CD14-positive monocyte (primary cell): ENCODE measurements around the gene STX4. TPM values are rescaled to one million over a fixed set of nuclear protein-coding genes. Genes with fewer than 3 reads are reported as not detected.

Experiments used
- DNase-seq, 3 donors: peaks; one replicate each; pipeline ENCODE4 v3.0.0-alpha.2; 2011 to 2022
- H2AFZ ChIP-seq: 2 replicates; pipeline ENCODE4 v1.6.0; 2012; ENCODE audit warnings: mild to moderate bottlenecking, low read depth, low read length, inconsistent platforms; ENCODE audit not compliant: insufficient read depth, poor library complexity, severe bottlenecking
- H3K27ac ChIP-seq, 2 donors: 1 replicate in 1 of 2; 2 replicates in 1 of 2; pipeline ENCODE4 v1.5.1; 2012 to 2013; ENCODE audit warnings: low read length in 2 of 2, control low read depth in 1 of 2, inconsistent platforms in 1 of 2, low read depth in 1 of 2, mild to moderate bottlenecking in 1 of 2
- H3K27me3 ChIP-seq, 2 donors: one replicate each; pipeline versions ENCODE4 v1.6.0 to v1.6.1; 2011 to 2013; ENCODE audit warnings: low read length in 2 of 2; ENCODE audit not compliant: control insufficient read depth in 2 of 2, insufficient read depth in 2 of 2
- H3K36me3 ChIP-seq, 2 donors: replicated peaks in 1 of 2; 1 replicate in 1 of 2; 2 replicates in 1 of 2; pipeline versions ENCODE4 v1.5.1 to v1.6.1; 2012 to 2013; ENCODE audit warnings: low read length in 2 of 2, control low read depth in 1 of 2, inconsistent platforms in 1 of 2, mild to moderate bottlenecking in 1 of 2; ENCODE audit not compliant: insufficient read depth in 2 of 2, control insufficient read depth in 1 of 2
- H3K4me1 ChIP-seq, 2 donors: 1 replicate in 1 of 2; 2 replicates in 1 of 2; pipeline versions ENCODE4 v1.5.1 to v1.6.1; 2012 to 2013; ENCODE audit warnings: low read length in 2 of 2, control low read depth in 1 of 2, inconsistent platforms in 1 of 2, mild to moderate bottlenecking in 1 of 2, moderate library complexity in 1 of 2; ENCODE audit not compliant: insufficient read depth in 2 of 2, control insufficient read depth in 1 of 2
- H3K4me2 ChIP-seq: replicated peaks from 2 replicates; pipeline ENCODE3; 2012; ENCODE audit warnings: low read length, moderate library complexity, mild to moderate bottlenecking; ENCODE audit not compliant: poor library complexity, severe bottlenecking; ENCODE audit errors: extremely low read depth
- H3K4me3 ChIP-seq, 3 experiments: fragments of 200-600 bp in 1 of 3; sonication (generic) in 1 of 3; replicated peaks in 1 of 3; 1 replicate in 2 of 3; 2 replicates in 1 of 3; pipeline ENCODE4 v1.5.1; 2011 to 2013; ENCODE audit warnings: low read length in 3 of 3, mild to moderate bottlenecking in 3 of 3, control low read depth in 2 of 3, low read depth in 2 of 3, inconsistent platforms in 1 of 3, moderate library complexity in 1 of 3
- H3K79me2 ChIP-seq: 2 replicates; pipeline ENCODE4 v1.6.0; 2012; ENCODE audit warnings: mild to moderate bottlenecking, control low read depth, inconsistent platforms, low read length, moderate library complexity; ENCODE audit not compliant: insufficient read depth
- H3K9ac ChIP-seq: 2 replicates; pipeline ENCODE4 v1.6.0; 2017; ENCODE audit warnings: low read length, mild to moderate bottlenecking; ENCODE audit not compliant: insufficient read depth, poor library complexity, severe bottlenecking
- H3K9me3 ChIP-seq, 2 donors: replicated peaks in 1 of 2; 1 replicate in 1 of 2; 2 replicates in 1 of 2; pipeline versions ENCODE4 v1.5.1 to v1.6.1; 2012 to 2013; ENCODE audit warnings: low read length in 2 of 2, control low read depth in 1 of 2; ENCODE audit not compliant: control insufficient read depth in 1 of 2, insufficient read depth in 1 of 2
- H4K20me1 ChIP-seq: 2 replicates; pipeline ENCODE4 v1.6.0; 2012; ENCODE audit warnings: mild to moderate bottlenecking, low read length, control low read depth, moderate library complexity; ENCODE audit not compliant: insufficient read depth
- H3K27ac Mint-ChIP-seq, 7 donors: one replicate each; pipeline ENCODE4 v1.8.0; 2020; ENCODE audit warnings: mild to moderate bottlenecking in 7 of 7, mixed read lengths in 7 of 7, moderate library complexity in 6 of 7, inconsistent platforms in 2 of 7
- H3K27me3 Mint-ChIP-seq, 3 donors: one replicate each; pipeline ENCODE4 v1.8.0; 2021 to 2022; ENCODE audit warnings: low read depth in 3 of 3, mild to moderate bottlenecking in 3 of 3, mixed read lengths in 3 of 3, moderate library complexity in 3 of 3, inconsistent platforms in 1 of 3
- H3K36me3 Mint-ChIP-seq, 2 donors: one replicate each; pipeline ENCODE4 v1.8.0; 2020; ENCODE audit warnings: mixed read lengths in 2 of 2, inconsistent platforms in 1 of 2, mild to moderate bottlenecking in 1 of 2
- H3K4me1 Mint-ChIP-seq: one replicate; pipeline ENCODE4 v1.8.0; 2020; ENCODE audit warnings: mild to moderate bottlenecking, mixed read lengths
- H3K4me3 Mint-ChIP-seq, 2 donors: one replicate each; pipeline ENCODE4 v1.8.0; 2020; ENCODE audit warnings: mild to moderate bottlenecking in 2 of 2, mixed read lengths in 2 of 2, moderate library complexity in 1 of 2
- H3K9me3 Mint-ChIP-seq, 7 donors: one replicate each; pipeline ENCODE4 v1.8.0; 2020 to 2022; ENCODE audit warnings: mixed read lengths in 7 of 7, mild to moderate bottlenecking in 6 of 7, moderate library complexity in 6 of 7, inconsistent platforms in 2 of 7
- CTCF ChIP-seq: fragments of 200-600 bp; IDR thresholded peaks from one replicate; pipeline ENCODE4 v1.8.0; 2022; ENCODE audit warnings: antibody characterized with exemption, mild to moderate bottlenecking
- WGBS: methylation state at CpG from one replicate; pipeline ENCODE4 v1.1.5; 2013; ENCODE audit warnings: missing lambda C conversion rate; ENCODE audit not compliant: insufficient coverage; 5-methylcytosine and 5-hydroxymethylcytosine counted together
- intact Hi-C, 2 donors: fragments of 100-400 bp; cut with micrococcal nuclease; formaldehyde crosslinking; loops; one replicate each; pipeline versions ENCODE4 v1.15.0 to v1.15.1; 2023
- polyA plus RNA-seq, 3 donors: library from polyadenylated mRNA; depleted of rRNA in 1 of 3; unstranded in 2 of 3; stranded (reverse) in 1 of 3; fragments of 300-500 nt in 2 of 3; fragments of >200 nt in 1 of 3; fragmentation: Illumina TruSeq in 2 of 3; gene quantifications; 1 replicate in 2 of 3; 2 replicates in 1 of 3; pipeline ENCODE4 v1.2.3, GENCODE V29; 2012 to 2021

Gene STX4
- polyA plus RNA-seq, 3 donors: 18.6 to 186 (median 21.8) TPM

GRCh38 chr16:31052114-31052513, 18.8 kb downstream of the STX4 start:
- Histone ChIP-seq H3K9me3 (no peaks in the 10 kb centered on the region), H3K4me1 (peaks cover 12 to 17% of the 10 kb centered on the region in 2 donors), H2AFZ (no peak overlapping the region), H3K36me3 (no peaks in the 10 kb centered on the region), H3K9ac (no peak overlapping the region), H4K20me1 (no peaks in the 10 kb centered on the region), H3K79me2 (no peaks in the 10 kb centered on the region), H3K27me3 (no peaks in the 10 kb centered on the region), H3K4me2 (no peak overlapping the region), H3K27ac (peak overlapping the region in 1 of 2 donors; percentile 17), H3K4me3 (no peak overlapping the region)
- H3K27ac Mint-ChIP-seq: peak overlapping the region in 5 of 7 donors; percentile 62 to 85 (median 71)
- H3K36me3 Mint-ChIP-seq: peaks cover 0 to 3% of the 10 kb centered on the region in 2 donors
- H3K27me3 Mint-ChIP-seq: peaks cover 1 to 4% (median 2%) of the 10 kb centered on the region in 3 donors
- WGBS: no CpG with 5 or more reads among the region's 2 CpGs
- TF ChIP-seq CTCF: no peak
- intact Hi-C loops: loop anchor here in 1 of 2 donors (2.0 kb wide), 1 partner anchor 17 kb away; no protein-coding TSS in a partner anchor
- peaks cover 23% of the 10 kb centered on the region for H3K4me1 Mint-ChIP-seq
- H3K4me3 Mint-ChIP-seq: no peak overlapping the region
- peaks cover 0 to 4% (median 0%) of the 10 kb centered on the region in 7 donors for H3K9me3 Mint-ChIP-seq
- peak; percentile 72 to 88 (median 77) for DNase-seq

DNA sequence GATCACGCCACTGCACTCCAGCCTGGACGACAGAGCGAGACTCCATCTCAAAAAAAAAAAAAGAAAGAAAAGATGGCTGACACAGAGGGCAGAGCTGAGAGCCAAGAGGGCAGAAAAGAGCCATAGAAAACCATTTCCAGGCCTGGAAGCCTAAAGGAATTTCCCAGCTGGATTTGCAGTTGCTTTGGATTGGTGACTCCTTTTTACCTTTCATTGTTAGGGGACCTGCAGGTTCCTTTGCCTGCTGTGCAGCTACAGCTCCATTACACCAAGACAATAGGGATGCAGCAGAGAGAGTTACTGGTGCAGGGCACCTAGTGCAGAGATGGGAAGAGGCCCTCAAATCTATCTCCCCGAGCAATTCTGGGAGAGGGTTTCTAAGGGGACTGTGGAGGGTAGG, 22.3 kb downstream of the STX4 start:
- H3K36me3 ChIP-seq: peaks cover 5 to 15% of the 10 kb centered on the region in 2 donors
- no peaks in the 10 kb centered on the region for H3K9me3 ChIP-seq
- intact Hi-C loops: no loop called here
- H3K9ac ChIP-seq: no peak overlapping the region
- Mint-ChIP-seq H3K27ac (no peak overlapping the region), H3K9me3 (peaks cover 0 to 4% (median 0%) of the 10 kb centered on the region in 7 donors), H3K4me1 (peaks cover 13% of the 10 kb centered on the region), H3K4me3 (no peak overlapping the region), H3K36me3 (peaks cover 8 to 26% of the 10 kb centered on the region in 2 donors), H3K27me3 (peaks cover 1 to 2% (median 2%) of the 10 kb centered on the region in 3 donors)
- H3K79me2 ChIP-seq: no peaks in the 10 kb centered on the region
- no peak for DNase-seq
- no peak for TF ChIP-seq CTCF
- H3K27ac ChIP-seq: no peak overlapping the region
- 92% methylated on average over 2 of the region's 4 CpGs for WGBS
- peaks cover 6 to 10% of the 10 kb centered on the region in 2 donors for H3K4me1 ChIP-seq
- H3K4me3 ChIP-seq: no peak overlapping the region
- H3K4me2 ChIP-seq: no peak overlapping the region
- H2AFZ ChIP-seq: no peak overlapping the region
- H4K20me1 ChIP-seq: no peaks in the 10 kb centered on the region
- H3K27me3 ChIP-seq: no peaks in the 10 kb centered on the region
